AG09309 (cell line): ENCODE measurements around the gene G6PC2.

ENCODE experiments used
- DNase-seq: peaks from one replicate; pipeline ENCODE4 v3.0.0-alpha.2; 2010; ENCODE audit warnings: low read depth
- H3K4me3 ChIP-seq: 2 replicates; pipeline ENCODE4 v1.5.1; 2011; ENCODE audit warnings: mild to moderate bottlenecking, low read depth, low read length, moderate library complexity; ENCODE audit not compliant: control insufficient read depth
- TF ChIP-seq, protein P1 (sequence below): IDR thresholded peaks from 2 replicates; pipeline ENCODE4 v1.5.1; 2011; ENCODE audit warnings: mild to moderate bottlenecking, low read depth, low read length, inconsistent platforms; ENCODE audit not compliant: insufficient read depth, control insufficient read depth; ENCODE audit errors: missing control alignments

The G6PC2 gene

DNA sequence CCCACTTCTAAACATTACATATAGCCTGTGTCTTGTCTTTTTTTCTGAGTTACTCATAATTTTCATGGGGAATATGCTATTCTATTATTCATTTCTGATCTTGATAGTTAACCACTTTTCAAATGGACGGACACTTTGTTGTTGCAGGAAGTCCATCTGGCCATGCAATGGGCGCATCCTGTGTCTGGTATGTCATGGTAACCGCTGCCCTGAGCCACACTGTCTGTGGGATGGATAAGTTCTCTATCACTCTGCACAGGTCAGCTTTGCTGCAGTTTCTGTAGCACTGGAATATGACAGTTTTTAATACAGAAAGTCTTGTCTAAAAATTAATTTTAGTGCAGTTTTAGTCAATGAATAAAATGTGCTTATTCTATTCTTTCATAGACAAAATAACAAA lies 3.3 kb downstream of the G6PC2 start:
- TF ChIP-seq, protein P1, sequence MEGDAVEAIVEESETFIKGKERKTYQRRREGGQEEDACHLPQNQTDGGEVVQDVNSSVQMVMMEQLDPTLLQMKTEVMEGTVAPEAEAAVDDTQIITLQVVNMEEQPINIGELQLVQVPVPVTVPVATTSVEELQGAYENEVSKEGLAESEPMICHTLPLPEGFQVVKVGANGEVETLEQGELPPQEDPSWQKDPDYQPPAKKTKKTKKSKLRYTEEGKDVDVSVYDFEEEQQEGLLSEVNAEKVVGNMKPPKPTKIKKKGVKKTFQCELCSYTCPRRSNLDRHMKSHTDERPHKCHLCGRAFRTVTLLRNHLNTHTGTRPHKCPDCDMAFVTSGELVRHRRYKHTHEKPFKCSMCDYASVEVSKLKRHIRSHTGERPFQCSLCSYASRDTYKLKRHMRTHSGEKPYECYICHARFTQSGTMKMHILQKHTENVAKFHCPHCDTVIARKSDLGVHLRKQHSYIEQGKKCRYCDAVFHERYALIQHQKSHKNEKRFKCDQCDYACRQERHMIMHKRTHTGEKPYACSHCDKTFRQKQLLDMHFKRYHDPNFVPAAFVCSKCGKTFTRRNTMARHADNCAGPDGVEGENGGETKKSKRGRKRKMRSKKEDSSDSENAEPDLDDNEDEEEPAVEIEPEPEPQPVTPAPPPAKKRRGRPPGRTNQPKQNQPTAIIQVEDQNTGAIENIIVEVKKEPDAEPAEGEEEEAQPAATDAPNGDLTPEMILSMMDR: no peak
- H3K4me3 ChIP-seq: no peak overlapping the region
- DNase-seq: no peak

DNA sequence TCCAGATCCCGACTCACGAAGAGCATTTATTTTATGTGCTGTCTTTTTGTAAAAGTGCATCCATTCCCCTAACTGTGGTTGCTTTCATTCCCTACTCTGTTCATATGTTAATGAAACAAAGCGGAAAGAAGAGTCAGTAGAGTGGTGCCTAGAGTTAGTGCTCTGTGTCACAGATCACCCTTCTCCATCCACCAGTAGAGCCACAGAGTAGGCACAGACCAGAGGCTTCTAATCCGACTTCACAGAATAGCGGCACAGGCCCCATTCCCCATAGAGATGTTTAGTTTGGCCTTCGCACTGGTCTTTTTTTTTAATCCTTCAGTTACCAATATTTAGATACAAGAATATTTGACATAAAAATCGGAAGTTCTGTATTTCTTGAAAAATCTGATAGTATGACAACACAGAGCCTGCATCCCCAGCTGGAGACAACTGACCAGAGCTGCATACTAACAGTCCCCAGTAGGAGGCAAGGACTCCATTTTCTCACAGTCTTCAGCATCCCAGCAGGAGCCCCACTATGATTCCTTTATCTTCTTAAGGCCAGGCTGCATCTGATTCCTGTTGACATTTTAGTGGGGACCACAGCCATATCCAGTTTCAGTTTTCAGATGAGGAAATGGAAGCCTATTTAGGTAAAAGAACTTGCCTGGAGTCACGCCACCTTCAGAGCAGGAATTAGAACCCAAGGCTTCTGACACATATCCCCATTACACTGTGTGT lies 7.0 kb downstream of the G6PC2 start:
- H3K4me3 ChIP-seq: no peak overlapping the region
- DNase-seq: no peak
- TF ChIP-seq, protein P1: no peak

DNA sequence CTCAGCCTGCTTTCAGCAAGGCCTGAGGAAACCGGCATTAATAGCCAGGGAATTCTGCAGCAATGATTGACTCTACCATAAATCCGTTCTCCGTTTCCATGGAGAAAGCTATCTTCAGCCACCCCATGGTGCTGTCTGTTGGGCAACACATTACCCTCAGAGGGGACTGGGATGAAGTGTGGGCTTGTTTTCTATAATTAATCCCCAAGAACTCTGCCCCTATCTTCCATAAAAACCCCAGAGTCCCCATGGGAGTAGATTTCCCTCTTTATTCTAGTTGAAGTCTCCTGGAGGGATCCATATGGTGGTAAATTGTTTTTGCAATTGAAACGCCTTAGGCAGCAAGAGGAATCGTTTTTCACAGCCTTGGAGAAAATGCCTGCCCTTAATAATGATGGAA lies 9.2 kb downstream of the G6PC2 start:
- H3K4me3 ChIP-seq: no peak overlapping the region
- no peak for DNase-seq
- TF ChIP-seq, protein P1: no peak

DNA sequence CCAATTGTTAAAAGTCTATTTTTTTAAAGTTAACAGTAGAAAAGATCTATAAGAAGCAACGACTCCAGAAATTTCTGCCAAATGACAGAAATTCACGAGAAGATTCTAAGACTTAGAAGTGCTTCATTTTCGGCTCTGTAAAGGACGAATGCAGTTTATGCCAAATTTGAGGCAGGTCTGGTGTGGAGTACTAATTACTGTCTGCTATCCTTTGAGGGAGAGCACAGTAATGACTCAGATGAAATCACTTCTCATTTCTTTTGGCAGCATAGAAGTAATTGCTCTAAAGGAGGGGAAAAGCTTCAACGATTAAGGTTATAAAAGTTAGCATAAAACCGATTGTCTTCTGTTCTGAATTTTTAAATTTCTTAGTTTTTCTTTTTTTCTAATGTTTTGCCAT lies 11.4 kb downstream of the G6PC2 start:
- TF ChIP-seq, protein P1: no peak
- no peak overlapping the region for H3K4me3 ChIP-seq
- no peak for DNase-seq

DNA sequence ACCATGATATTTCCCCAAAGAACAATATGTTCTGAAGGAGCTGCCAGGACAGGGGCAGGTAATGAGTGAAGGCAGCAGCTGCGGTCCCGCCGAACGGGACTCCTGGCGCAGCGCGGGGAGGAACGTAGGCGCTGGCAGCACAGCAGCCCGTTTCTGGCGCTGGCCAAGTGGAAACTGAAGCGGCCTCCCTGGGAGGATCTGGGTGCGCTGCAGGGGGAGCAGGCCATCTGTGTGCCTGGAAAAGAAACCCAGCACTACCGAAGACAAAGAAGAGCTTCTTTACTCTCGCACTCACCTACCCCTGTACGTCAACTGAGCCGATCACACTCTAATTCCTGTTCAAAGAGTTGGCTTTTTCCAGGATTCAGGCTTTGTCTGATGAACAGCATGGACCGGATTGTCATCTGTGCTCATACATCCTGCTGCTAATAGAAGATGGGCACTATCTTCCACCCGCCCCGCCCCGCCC lies 11.8 kb downstream of the G6PC2 start:
- DNase-seq: no peak
- TF ChIP-seq, protein P1: no peak
- peak overlapping the region; percentile 19; the same call in 1 of the 2 replicates for H3K4me3 ChIP-seq

DNA sequence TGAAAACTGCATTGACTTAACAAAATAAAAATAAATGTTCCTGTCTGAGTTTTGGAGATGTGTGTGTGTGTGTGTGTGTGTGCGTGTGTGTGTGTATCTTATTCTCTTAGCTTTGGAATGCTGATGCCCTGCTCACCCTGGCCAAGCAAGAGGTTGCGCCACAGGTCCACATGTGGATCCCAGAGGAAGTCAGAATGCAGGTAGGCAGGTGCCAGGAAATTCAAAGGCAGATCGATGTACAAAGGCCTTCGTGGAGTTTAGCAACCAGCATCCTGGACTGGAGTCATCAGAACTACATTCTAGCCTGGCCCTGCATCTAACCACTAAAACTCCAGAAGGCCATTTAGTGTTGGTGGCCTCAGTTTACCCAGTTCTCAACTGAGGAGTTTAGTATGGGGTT lies 12.4 kb downstream of the G6PC2 start:
- DNase-seq: no peak
- TF ChIP-seq, protein P1: no peak
- H3K4me3 ChIP-seq: no peak overlapping the region
